GM23338 (cell line): ENCODE data around the gene MAOA.

Source experiments
- CREB1 ChIP-seq: fragments of 250-450 bp; sonication (Bioruptor Pico); IDR thresholded peaks from 2 replicates; pipeline ENCODE4 v1.5.0; 2020; ENCODE audit warnings: low read depth, mild to moderate bottlenecking, moderate library complexity
- EZH2 ChIP-seq: fragments of 200-600 bp; sonication (generic); IDR thresholded peaks from one replicate; pipeline ENCODE4 v1.8.0; 2017; ENCODE audit warnings: antibody characterized with exemption, mild to moderate bottlenecking, low read depth; ENCODE audit not compliant: unreplicated experiment
- EZH2phosphoT487 ChIP-seq: fragments of 200-600 bp; sonication (generic); IDR thresholded peaks from one replicate; pipeline ENCODE4 v1.8.1; 2018; ENCODE audit warnings: antibody characterized with exemption; ENCODE audit not compliant: unreplicated experiment
- JUNB ChIP-seq: IDR thresholded peaks from one replicate; pipeline ENCODE4 v1.6.1; 2016; ENCODE audit warnings: antibody characterized with exemption; ENCODE audit not compliant: unreplicated experiment
- POLR2AphosphoS5 ChIP-seq: IDR thresholded peaks from 2 replicates; pipeline ENCODE4 v1.6.1; 2016; ENCODE audit warnings: antibody characterized with exemption, low read depth
- REST ChIP-seq: IDR thresholded peaks from one replicate; pipeline ENCODE4 v1.6.1; 2018; ENCODE audit warnings: antibody characterized with exemption; ENCODE audit not compliant: unreplicated experiment
- STAT1 ChIP-seq: IDR thresholded peaks from one replicate; pipeline ENCODE4 v1.6.1; 2016; ENCODE audit warnings: antibody characterized with exemption; ENCODE audit not compliant: unreplicated experiment
- ZNF114 ChIP-seq: fragments of 250-450 bp; sonication (Bioruptor Pico); IDR thresholded peaks from 2 replicates; pipeline ENCODE4 v1.5.0; 2020; ENCODE audit warnings: mild to moderate bottlenecking, moderate library complexity
- ZNF331 ChIP-seq: fragments of 250-450 bp; sonication (Bioruptor Pico); IDR thresholded peaks from 2 replicates; pipeline ENCODE4 v1.5.0; 2020; ENCODE audit warnings: low read depth, mild to moderate bottlenecking, moderate library complexity
- ZNF462 ChIP-seq: fragments of 250-450 bp; sonication (Bioruptor Pico); IDR thresholded peaks from 2 replicates; pipeline ENCODE4 v1.5.0; 2020; ENCODE audit warnings: mild to moderate bottlenecking, moderate library complexity
- TF ChIP-seq, protein P1 (sequence below), 2 experiments: fragments of 200-600 bp in 1 of 2; sonication (generic) in 1 of 2; conservative IDR thresholded peaks; 2 replicates each; pipeline versions ENCODE4 v1.5.1 to v1.6.1; 2016 to 2017; ENCODE audit warnings: antibody characterized with exemption in 2 of 2, low read depth in 2 of 2, mild to moderate bottlenecking in 2 of 2, moderate library complexity in 1 of 2
- TF ChIP-seq, protein P2 (sequence below): IDR thresholded peaks from 2 replicates; pipeline ENCODE4 v1.6.1; 2016; ENCODE audit warnings: antibody characterized with exemption

DNA sequence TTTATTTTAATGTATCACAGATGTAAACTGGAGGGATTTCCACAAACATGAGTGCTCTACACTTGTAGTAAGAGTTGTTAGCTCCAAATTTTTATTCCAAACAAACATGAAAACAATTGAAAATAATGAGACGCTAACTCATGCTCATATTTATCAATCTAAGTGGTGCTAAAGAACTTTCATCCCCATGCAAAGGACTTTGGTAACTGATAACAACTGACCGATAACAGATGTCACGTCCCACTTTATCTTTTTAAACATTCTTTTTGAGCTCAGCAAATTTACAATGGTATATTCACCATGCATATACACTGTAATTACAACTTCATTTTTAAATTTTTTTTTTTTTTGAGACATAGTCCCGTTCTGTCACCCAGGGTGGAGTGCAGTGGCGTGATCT lies 15.6 kb upstream of the MAOA start:
- TF ChIP-seq, protein P1, sequence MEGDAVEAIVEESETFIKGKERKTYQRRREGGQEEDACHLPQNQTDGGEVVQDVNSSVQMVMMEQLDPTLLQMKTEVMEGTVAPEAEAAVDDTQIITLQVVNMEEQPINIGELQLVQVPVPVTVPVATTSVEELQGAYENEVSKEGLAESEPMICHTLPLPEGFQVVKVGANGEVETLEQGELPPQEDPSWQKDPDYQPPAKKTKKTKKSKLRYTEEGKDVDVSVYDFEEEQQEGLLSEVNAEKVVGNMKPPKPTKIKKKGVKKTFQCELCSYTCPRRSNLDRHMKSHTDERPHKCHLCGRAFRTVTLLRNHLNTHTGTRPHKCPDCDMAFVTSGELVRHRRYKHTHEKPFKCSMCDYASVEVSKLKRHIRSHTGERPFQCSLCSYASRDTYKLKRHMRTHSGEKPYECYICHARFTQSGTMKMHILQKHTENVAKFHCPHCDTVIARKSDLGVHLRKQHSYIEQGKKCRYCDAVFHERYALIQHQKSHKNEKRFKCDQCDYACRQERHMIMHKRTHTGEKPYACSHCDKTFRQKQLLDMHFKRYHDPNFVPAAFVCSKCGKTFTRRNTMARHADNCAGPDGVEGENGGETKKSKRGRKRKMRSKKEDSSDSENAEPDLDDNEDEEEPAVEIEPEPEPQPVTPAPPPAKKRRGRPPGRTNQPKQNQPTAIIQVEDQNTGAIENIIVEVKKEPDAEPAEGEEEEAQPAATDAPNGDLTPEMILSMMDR (conservative IDR thresholded peaks at IDR 0.05; ENCODE audit: low read depth in 2 of 2), result no peak
- TF ChIP-seq POLR2AphosphoS5 (no peak), CREB1 (CRISPR knock-in tag) (no peak), ZNF331 (CRISPR knock-in tag) (no peak), REST (no peak), EZH2phosphoT487 (no peak), STAT1 (no peak), EZH2 (no peak), ZNF462 (no peak), JUNB (no peak), ZNF114 (CRISPR knock-in tag) (no peak)
- TF ChIP-seq, protein P2, sequence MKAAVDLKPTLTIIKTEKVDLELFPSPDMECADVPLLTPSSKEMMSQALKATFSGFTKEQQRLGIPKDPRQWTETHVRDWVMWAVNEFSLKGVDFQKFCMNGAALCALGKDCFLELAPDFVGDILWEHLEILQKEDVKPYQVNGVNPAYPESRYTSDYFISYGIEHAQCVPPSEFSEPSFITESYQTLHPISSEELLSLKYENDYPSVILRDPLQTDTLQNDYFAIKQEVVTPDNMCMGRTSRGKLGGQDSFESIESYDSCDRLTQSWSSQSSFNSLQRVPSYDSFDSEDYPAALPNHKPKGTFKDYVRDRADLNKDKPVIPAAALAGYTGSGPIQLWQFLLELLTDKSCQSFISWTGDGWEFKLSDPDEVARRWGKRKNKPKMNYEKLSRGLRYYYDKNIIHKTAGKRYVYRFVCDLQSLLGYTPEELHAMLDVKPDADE, result no peak
